Karpas-422 (cell line): ENCODE results near the gene VPS39. TPM values are rescaled to one million over a fixed set of nuclear protein-coding genes. Genes with fewer than 3 reads are reported as not detected.
"Not testable (repeated sequence)": the region's sequence is repeated elsewhere in the genome, so short reads cannot be mapped to it uniquely, and the experiment has no call there.

ENCODE experiments used
- DNase-seq: peaks from one replicate; pipeline ENCODE4 v3.0.0-alpha.2; 2015
- H2AFZ ChIP-seq: fragments of 200-600 bp; sonication (generic); 2 replicates; pipeline ENCODE4 v1.6.1; 2014; ENCODE audit warnings: antibody characterized with exemption, low read length, mixed read lengths
- H3K27ac ChIP-seq: fragments of 200-600 bp; sonication (generic); 2 replicates; pipeline ENCODE4 v1.5.1; 2014; ENCODE audit warnings: mild to moderate bottlenecking, low read length, moderate library complexity
- H3K27me3 ChIP-seq: fragments of 200-600 bp; sonication (generic); 2 replicates; pipeline ENCODE4 v1.6.1; 2014; ENCODE audit warnings: low read length, mixed read lengths
- H3K36me3 ChIP-seq: fragments of 200-600 bp; sonication (generic); 2 replicates; pipeline ENCODE4 v1.6.1; 2014; ENCODE audit warnings: low read length, mixed read lengths; ENCODE audit not compliant: insufficient read depth
- H3K4me1 ChIP-seq: fragments of 200-600 bp; sonication (generic); 2 replicates; pipeline ENCODE4 v1.6.1; 2014; ENCODE audit warnings: mild to moderate bottlenecking, low read length, mixed read lengths
- H3K4me2 ChIP-seq: fragments of 200-600 bp; sonication (generic); 2 replicates; pipeline ENCODE4 v1.6.1; 2014; ENCODE audit warnings: low read length, low read depth, mild to moderate bottlenecking; ENCODE audit not compliant: poor library complexity, severe bottlenecking
- H3K4me3 ChIP-seq: fragments of 200-600 bp; sonication (generic); 2 replicates; pipeline ENCODE4 v1.5.1; 2014; ENCODE audit warnings: mild to moderate bottlenecking, antibody characterized with exemption, low read length, mixed read lengths
- H3K79me2 ChIP-seq: fragments of 200-600 bp; sonication (generic); 2 replicates; pipeline ENCODE4 v1.6.1; 2014; ENCODE audit warnings: mild to moderate bottlenecking, low read length, mixed read lengths
- H3K9ac ChIP-seq: fragments of 200-600 bp; sonication (generic); 2 replicates; pipeline ENCODE4 v1.6.0; 2014; ENCODE audit warnings: low read length
- H3K9me2 ChIP-seq: fragments of 200-600 bp; sonication (generic), shearing (Covaris generic); replicated peaks from 2 replicates; pipeline ENCODE4 v1.6.0; 2014; ENCODE audit warnings: mild to moderate bottlenecking, low read length, moderate library complexity; ENCODE audit not compliant: insufficient read depth
- H3K9me3 ChIP-seq: fragments of 300-700, 200-600 bp; sonication (generic); 2 replicates; pipeline ENCODE4 v1.6.1; 2014; ENCODE audit warnings: low read length, mixed read lengths
- H4K20me1 ChIP-seq: fragments of 200-600 bp; sonication (generic); 2 replicates; pipeline ENCODE4 v1.6.1; 2014; ENCODE audit warnings: mild to moderate bottlenecking, antibody characterized with exemption, low read length, low read depth; ENCODE audit not compliant: insufficient read depth
- total RNA-seq: library from RNA; depleted of rRNA; stranded (reverse); fragments of >200 nt; shearing (Covaris generic); gene quantifications from 2 replicates; pipeline ENCODE4 v1.2.3, GENCODE V29; 2014; ENCODE audit warnings: low replicate concordance

Gene VPS39
- total RNA-seq, 1 experiment from 2014 or later, result 99.4 TPM

DNA sequence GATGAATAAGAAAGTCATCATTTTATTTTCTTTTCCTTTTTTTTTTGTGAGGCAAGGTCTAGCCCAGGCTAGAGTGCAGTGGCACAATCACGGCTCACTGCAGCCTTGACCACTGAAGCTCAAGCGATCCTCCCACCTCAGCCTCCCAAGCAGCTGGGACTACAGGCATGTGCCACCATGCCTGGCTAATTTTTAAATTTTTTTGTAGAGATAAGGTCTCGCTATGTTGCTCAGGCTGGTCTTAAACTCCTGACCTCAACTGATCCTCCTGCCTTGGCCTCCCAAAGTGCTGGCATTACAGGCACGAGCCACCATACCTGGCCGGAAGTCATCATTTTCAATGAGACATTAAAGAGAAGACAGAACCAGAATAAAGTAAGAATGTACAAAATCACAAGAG lies 20.9 kb upstream of the VPS39 start:
- Histone ChIP-seq H3K4me1 (peaks cover 53% of the 10 kb centered on the region), H3K79me2 (peaks cover 25% of the 10 kb centered on the region), H3K36me3 (peaks cover 30% of the 10 kb centered on the region)
- H2AFZ ChIP-seq, H3K27me3 ChIP-seq, H4K20me1 ChIP-seq, H3K4me3 ChIP-seq, DNase-seq, H3K9me2 ChIP-seq, H3K27ac ChIP-seq, H3K9me3 ChIP-seq, H3K4me2 ChIP-seq, H3K9ac ChIP-seq: not testable (repeated sequence)

DNA sequence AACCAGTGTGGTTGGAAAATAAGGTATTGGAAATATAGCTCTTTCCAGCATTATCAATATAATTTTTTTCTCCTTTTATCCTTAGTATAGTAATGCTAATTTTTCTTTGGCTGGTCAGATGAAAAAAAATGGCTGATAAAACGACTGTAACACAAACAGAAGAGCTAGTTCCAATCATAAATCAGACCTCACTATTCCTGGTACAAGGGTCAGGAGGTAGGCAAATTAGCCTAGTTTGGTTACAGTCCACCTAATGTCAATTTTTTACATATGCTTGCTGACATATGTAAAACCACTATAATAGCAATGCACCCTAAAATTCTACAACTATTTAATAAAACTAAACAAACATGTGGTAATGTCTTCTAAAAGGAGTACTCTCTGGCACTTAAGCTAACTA lies 19.9 kb upstream of the VPS39 start:
- Histone ChIP-seq H3K9ac (no peak overlapping the region), H3K4me1 (peaks cover 43% of the 10 kb centered on the region), H4K20me1 (no peaks in the 10 kb centered on the region), H3K9me3 (no peaks in the 10 kb centered on the region), H3K9me2 (no peaks in the 10 kb centered on the region), H3K36me3 (peaks cover 27% of the 10 kb centered on the region), H3K79me2 (peaks cover 25% of the 10 kb centered on the region), H3K27ac (peak overlapping the region; percentile 6; the same call in 1 of the 2 replicates), H3K4me3 (no peak overlapping the region), H2AFZ (no peak overlapping the region), H3K27me3 (no peaks in the 10 kb centered on the region), H3K4me2 (no peak overlapping the region)
- no peak for DNase-seq

DNA sequence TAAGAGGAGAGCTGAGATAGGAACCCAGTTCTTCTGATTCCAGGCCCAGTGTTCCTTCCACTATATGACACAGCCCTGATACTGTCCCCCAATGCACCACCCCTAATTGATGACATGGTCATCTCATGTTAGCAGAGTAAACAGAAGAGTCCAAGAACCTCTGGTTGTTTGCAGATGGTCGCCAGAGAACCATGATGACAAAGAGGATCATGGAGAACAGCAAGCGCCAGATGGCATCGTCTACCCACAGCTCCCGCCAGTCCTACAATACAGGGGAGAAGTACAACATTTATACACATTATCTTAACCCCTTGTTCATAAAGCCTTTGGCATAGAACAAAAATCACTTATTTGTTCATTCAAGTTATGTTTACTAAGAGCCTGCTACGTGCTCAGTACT lies 18.5 kb upstream of the VPS39 start:
- DNase-seq, result no peak
- Histone ChIP-seq H3K9me3 (no peaks in the 10 kb centered on the region), H3K27me3 (no peaks in the 10 kb centered on the region), H4K20me1 (no peaks in the 10 kb centered on the region), H3K4me3 (no peak overlapping the region), H3K9ac (no peak overlapping the region), H3K79me2 (peaks cover 23% of the 10 kb centered on the region), H3K4me2 (no peak overlapping the region), H3K36me3 (peaks cover 27% of the 10 kb centered on the region), H3K4me1 (peaks cover 37% of the 10 kb centered on the region), H2AFZ (no peak overlapping the region), H3K27ac (no peak overlapping the region), H3K9me2 (no peaks in the 10 kb centered on the region)

DNA sequence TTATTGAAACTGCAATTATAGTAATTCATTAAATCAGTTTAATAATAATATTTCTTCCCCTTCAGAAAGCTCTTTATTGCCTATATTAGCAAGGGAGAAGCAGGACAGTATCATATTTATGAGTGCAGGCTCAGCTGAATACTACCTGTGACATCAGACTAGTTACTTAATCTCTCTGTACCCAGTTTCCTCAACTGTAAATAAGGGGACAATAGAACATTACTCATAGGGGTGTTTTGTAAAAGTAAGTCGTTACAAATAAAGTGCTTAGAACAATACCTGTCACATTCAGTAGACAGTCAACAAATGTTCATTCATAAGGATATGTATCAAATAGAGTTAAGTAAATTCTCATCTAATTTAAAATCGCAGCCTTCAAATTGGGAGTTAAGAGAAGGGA lies 12.1 kb upstream of the VPS39 start:
- H3K36me3 ChIP-seq, result peaks cover 22% of the 10 kb centered on the region; the same call in 1 of the 2 replicates

DNA sequence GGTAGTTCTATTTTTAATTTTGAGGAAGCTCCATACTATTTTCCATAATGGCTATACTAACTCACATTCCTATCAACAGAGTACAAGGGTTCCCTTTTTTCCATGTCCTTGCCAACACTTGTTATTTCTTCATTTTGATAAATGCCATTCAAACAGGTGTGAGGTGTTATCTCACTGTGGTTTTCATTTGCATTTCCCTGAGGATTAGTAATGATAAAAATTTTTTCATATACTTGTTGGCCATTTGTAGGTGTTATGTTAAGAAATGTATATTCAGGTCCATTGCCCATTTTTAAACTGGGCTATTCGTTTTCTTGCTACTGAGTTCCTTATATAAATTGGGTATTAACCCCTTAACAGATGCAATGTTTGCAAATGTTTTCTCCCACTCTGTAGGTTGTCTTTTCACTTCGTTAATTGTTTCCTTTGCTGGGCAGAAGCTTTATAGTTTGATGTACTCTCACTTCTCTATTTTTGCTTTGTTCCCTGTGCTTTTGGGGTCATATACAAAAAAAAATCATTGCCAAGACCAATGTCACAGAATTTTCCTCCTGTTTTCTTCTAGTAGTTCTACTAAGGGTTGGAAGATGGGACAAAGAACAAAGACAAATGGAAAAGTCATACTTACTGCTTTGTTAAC lies 11.0 kb upstream of the VPS39 start:
- H3K4me1 ChIP-seq, result peaks cover 53% of the 10 kb centered on the region
- peaks cover 11% of the 10 kb centered on the region for H3K79me2 ChIP-seq
- peak overlapping the region; percentile 33 for H3K4me3 ChIP-seq
- no peak overlapping the region for H2AFZ ChIP-seq
- H3K27me3 ChIP-seq, result no peaks in the 10 kb centered on the region
- peaks cover 22% of the 10 kb centered on the region; the same call in 1 of the 2 replicates for H3K36me3 ChIP-seq
- H3K27ac ChIP-seq, result peak overlapping the region; percentile 95
- H3K9me3 ChIP-seq, result no peaks in the 10 kb centered on the region
- H4K20me1 ChIP-seq, result no peaks in the 10 kb centered on the region
- H3K9ac ChIP-seq, result no peak overlapping the region
- peak overlapping the region; percentile 63 for H3K4me2 ChIP-seq
- no peaks in the 10 kb centered on the region for H3K9me2 ChIP-seq
- peak; percentile 80 for DNase-seq

More for the DNA sequence above, 12.1 kb upstream of the VPS39 start:
- Histone ChIP-seq H3K9ac (no peak overlapping the region), H3K4me1 (peaks cover 60% of the 10 kb centered on the region), H3K27ac (peak overlapping the region; percentile 95), H4K20me1 (no peaks in the 10 kb centered on the region), H3K4me2 (peak overlapping the region; percentile 63), H3K4me3 (no peak overlapping the region), H3K79me2 (peaks cover 3% of the 10 kb centered on the region), H2AFZ (no peak overlapping the region), H3K9me2 (no peaks in the 10 kb centered on the region), H3K9me3 (no peaks in the 10 kb centered on the region), H3K27me3 (no peaks in the 10 kb centered on the region)
- no peak for DNase-seq

DNA sequence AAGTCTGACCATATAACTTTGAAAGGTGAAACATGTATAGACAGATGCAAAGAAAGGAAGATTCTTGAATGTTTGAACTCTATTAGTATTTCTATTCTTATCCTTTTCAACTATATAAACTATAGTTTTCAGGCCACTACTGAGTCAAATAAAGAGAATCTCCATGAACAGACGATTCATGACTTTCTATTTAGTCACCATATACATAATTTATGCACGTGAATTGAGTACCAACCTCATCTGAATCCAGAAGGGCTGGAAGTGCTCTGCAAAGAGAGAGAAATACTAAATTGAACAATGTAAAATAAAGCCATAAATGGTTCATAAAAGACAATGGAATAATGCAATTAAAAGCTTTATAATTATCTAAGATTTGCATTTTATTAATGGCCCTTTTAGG lies 9.5 kb upstream of the VPS39 start:
- H3K27me3 ChIP-seq, result no peaks in the 10 kb centered on the region
- no peak overlapping the region for H2AFZ ChIP-seq
- peaks cover 53% of the 10 kb centered on the region for H3K4me1 ChIP-seq
- H3K9me3 ChIP-seq, result no peaks in the 10 kb centered on the region
- DNase-seq, result no peak
- no peaks in the 10 kb centered on the region for H3K9me2 ChIP-seq
- peaks cover 22% of the 10 kb centered on the region for H3K79me2 ChIP-seq
- H3K36me3 ChIP-seq, result peaks cover 22% of the 10 kb centered on the region; the same call in 1 of the 2 replicates
- H3K9ac ChIP-seq, result no peak overlapping the region
- peak overlapping the region; percentile 95 for H3K27ac ChIP-seq
- no peak overlapping the region for H3K4me2 ChIP-seq
- H4K20me1 ChIP-seq, result no peaks in the 10 kb centered on the region
- no peak overlapping the region for H3K4me3 ChIP-seq

DNA sequence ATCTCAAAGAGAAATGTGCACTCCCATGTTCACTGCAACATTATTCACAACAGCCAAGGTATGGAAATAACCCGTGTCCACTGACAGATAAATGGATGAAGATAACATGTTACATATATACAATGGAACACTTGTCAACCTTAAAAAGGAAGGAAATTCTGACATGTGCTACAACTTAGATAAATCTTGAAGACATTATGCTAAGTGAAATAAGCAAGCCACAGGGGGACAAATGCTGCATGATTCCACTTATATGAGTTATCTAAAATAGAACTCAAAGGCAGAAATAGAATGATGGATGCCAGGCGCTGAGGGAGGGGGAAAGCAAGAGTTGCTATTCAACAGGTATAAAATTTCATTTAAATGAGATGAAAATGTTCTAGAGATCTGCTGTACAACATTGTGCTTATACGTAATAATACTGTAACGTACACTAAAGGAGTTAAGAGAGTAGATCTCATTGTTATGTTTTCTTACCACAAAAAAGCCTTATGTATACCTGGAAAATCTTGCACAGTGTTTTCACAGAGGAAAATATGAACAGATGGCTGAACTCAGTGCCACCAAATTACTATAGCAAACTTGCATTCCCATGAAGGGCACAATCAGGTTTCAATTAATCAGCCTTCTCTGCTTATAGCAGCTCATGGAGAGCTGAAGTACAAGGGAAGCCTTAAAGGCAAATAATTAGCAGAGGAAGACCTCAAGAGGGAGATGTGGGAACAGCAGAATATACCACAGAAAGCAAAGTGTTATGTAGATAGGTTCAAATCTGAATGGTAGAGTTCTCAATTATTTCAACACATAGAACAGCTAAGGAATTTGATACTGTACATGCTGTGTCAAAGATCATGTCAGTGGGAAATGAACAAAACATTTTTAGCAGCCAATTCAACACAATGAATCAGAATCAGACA lies 8.1 kb upstream of the VPS39 start:
- peaks cover 22% of the 10 kb centered on the region for H3K79me2 ChIP-seq
- peak; percentile 61 for DNase-seq
- H3K4me1 ChIP-seq, result peaks cover 53% of the 10 kb centered on the region
- peak overlapping the region; percentile 16 for H3K4me2 ChIP-seq
- H3K9me3 ChIP-seq, result no peaks in the 10 kb centered on the region
- H3K27me3 ChIP-seq, result no peaks in the 10 kb centered on the region
- H3K9me2 ChIP-seq, result no peaks in the 10 kb centered on the region
- peak overlapping the region; percentile 95 for H3K27ac ChIP-seq
- H4K20me1 ChIP-seq, result no peaks in the 10 kb centered on the region
- no peak overlapping the region for H3K9ac ChIP-seq
- no peak overlapping the region for H2AFZ ChIP-seq
- peaks cover 28% of the 10 kb centered on the region; the same call in 1 of the 2 replicates for H3K36me3 ChIP-seq
- no peak overlapping the region for H3K4me3 ChIP-seq

DNA sequence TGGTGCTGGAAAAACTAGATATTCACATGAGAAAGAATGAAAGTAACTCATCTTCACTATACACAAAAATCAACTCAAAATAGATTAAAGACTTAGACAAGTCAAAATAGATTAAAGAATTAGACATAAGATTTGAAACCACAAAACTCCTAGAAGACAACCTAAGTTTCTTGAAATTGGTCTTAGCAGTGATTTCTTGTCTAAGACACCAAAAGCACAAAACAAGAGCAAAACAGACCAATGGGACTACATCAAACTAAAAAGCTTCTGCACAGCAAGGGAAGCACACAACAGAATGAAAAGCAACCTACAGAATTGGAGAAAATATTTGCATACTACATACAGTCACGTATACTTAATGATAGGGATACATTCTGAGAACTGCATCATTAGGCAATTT lies 6.5 kb upstream of the VPS39 start:
- Histone ChIP-seq H3K27me3 (no peaks in the 10 kb centered on the region), H3K9me2 (no peaks in the 10 kb centered on the region), H3K27ac (no peak overlapping the region), H3K9ac (no peak overlapping the region), H4K20me1 (no peaks in the 10 kb centered on the region), H3K4me3 (no peak overlapping the region), H3K79me2 (peaks cover 22% of the 10 kb centered on the region), H2AFZ (no peak overlapping the region), H3K9me3 (no peaks in the 10 kb centered on the region), H3K4me1 (peaks cover 43% of the 10 kb centered on the region), H3K36me3 (peaks cover 35% of the 10 kb centered on the region; the same call in 1 of the 2 replicates), H3K4me2 (no peak overlapping the region)
- DNase-seq, result no peak
